ENCODE results near the gene ALG1.
"Not testable (repeated sequence)": the region's sequence is repeated elsewhere in the genome, so short reads cannot be mapped to it uniquely, and the experiment has no call there.

The ALG1 gene

DNA sequence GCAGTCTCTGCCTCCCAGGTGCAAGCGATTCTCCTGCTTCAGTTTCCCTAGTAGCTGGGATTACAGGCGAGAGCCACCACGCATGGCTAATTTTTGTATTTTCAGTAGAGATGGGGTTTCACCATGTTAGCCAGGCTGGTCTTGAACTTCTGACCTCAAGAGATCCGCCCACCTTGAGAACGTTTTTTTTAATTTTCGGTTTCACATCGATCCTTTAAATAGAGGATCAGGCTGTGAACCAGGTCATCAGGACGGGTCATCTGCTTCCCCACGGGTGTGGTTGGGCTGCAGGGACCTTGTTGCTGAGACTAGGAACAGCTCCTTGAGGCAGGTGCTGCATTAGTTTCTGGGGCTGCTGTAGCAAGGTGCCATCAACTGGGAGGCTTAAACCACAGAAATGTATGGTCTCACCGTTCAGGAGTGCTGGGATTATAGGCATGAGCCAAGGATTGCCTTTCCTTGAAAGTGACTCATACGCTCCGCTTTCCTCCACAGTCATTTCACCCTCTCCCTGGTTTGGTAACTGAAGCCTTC is 30.0 kb upstream of the ALG1 start:
- POLR2A ChIA-PET = no interaction called here
- DNase-seq (ENCODE audit: extremely low spot score) = no peak
- CTCF ChIA-PET = interaction anchor here (0.6 kb wide), 1 partner anchor 52 kb away, joined by 3 read pairs; no protein-coding TSS in a partner anchor
- no peak for TF ChIP-seq SP1 (IDR thresholded peaks at IDR 0.05)
- TF ChIP-seq SUZ12 (IDR thresholded peaks at IDR 0.05) = no peak
- TF ChIP-seq ZNF384 (IDR thresholded peaks at IDR 0.05) = no peak
- TF ChIP-seq ELF4 (IDR thresholded peaks at IDR 0.05) = no peak
- no peak for TF ChIP-seq NFRKB (IDR thresholded peaks at IDR 0.05)
- no peak for TF ChIP-seq FOXK2 (IDR thresholded peaks at IDR 0.05)
- TF ChIP-seq ARNT (IDR thresholded peaks at IDR 0.05) = no peak
- TF ChIP-seq FOXM1 (IDR thresholded peaks at IDR 0.05; ENCODE audit: borderline replicate concordance) = no peak
- no peak for TF ChIP-seq LEF1 (IDR thresholded peaks at IDR 0.05; ENCODE audit: borderline replicate concordance)
- TF ChIP-seq TARDBP (IDR thresholded peaks at IDR 0.05) = no peak
- no peak for TF ChIP-seq L3MBTL2 (conservative IDR thresholded peaks at IDR 0.05)
- no peak for TF ChIP-seq PKNOX1 (IDR thresholded peaks at IDR 0.05)
- TF ChIP-seq BHLHE40 (IDR thresholded peaks at IDR 0.05; ENCODE audit: borderline replicate concordance) = no peak

- ChIA-PET POLR2A (no interaction called here), CTCF (no interaction called here)
- no peak for DNase-seq (ENCODE audit: extremely low spot score)
- TF ChIP-seq FOXM1 (IDR thresholded peaks at IDR 0.05; ENCODE audit: borderline replicate concordance) (no peak), ELF4 (IDR thresholded peaks at IDR 0.05) (no peak), HDGF (IDR thresholded peaks at IDR 0.05; ENCODE audit: borderline replicate concordance) (no peak), NFRKB (IDR thresholded peaks at IDR 0.05) (no peak), FOXA1 (IDR thresholded peaks at IDR 0.05) (no peak), L3MBTL2 (conservative IDR thresholded peaks at IDR 0.05) (no peak), ZNF384 (IDR thresholded peaks at IDR 0.05) (no peak), LEF1 (IDR thresholded peaks at IDR 0.05; ENCODE audit: borderline replicate concordance) (no peak), BHLHE40 (IDR thresholded peaks at IDR 0.05; ENCODE audit: borderline replicate concordance) (no peak), SP1 (IDR thresholded peaks at IDR 0.05) (no peak), CTBP1 (IDR thresholded peaks at IDR 0.05; ENCODE audit: borderline replicate concordance) (no peak), SUZ12 (IDR thresholded peaks at IDR 0.05) (no peak), PKNOX1 (IDR thresholded peaks at IDR 0.05) (no peak)
Measured at GRCh38 chr16:5042574-5043171, 29.0 kb upstream of the ALG1 start.

DNA sequence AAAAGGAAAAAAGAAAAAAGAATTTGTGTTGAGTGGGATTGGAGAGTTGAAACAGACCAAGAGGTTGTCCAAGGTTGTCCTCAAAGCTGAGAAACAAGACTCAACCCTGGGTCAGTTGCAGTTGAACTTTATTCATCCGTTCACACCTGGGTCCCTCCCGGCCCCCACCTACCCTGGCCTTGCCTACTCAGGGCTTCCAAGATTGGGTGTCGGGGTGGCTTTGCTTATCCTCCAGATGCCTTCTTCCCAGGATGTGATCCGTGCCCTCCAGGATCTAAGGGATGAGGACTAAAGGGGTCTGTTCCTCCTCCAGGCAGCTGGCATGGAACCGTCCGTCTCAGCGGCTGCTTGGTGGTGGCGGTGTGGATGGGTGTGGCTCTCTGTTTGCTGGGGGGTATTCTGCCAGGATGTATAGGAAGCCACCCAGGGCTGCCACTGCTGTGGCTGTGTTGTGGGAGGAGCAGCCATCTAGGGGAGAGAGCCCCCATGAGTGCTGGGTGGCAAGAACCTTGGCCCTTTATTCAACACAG is 27.6 kb upstream of the ALG1 start:
- DNase-seq (ENCODE audit: extremely low spot score) = no peak
- CTCF ChIA-PET = no interaction called here
- TF ChIP-seq L3MBTL2 (conservative IDR thresholded peaks at IDR 0.05) (no peak), CTBP1 (IDR thresholded peaks at IDR 0.05; ENCODE audit: borderline replicate concordance) (no peak), SP1 (IDR thresholded peaks at IDR 0.05) (no peak)
- POLR2A ChIA-PET = no interaction called here

DNA sequence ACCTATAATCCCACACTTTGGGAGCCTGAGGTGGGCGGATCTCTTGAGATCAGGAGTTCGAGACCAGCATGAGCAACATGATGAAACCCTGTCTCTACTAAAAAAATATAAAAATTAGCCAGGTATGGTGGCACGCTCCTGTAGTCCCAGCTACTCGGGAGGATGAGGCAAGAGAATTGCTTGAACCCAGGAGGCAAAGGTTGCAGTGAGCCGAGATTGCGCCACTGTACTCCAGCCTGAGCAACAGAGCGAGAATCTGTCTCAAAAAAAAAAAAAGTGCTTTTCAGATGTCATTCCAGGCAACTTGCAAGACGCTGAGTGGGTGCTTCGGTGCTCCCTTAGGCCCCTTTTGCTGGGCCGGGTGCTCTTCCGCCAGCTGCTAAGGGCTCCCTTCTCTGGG is 27.1 kb upstream of the ALG1 start:
- DNase-seq (ENCODE audit: extremely low spot score); CTCF ChIA-PET; POLR2A ChIA-PET: not testable (repeated sequence)

GRCh38 chr16:5045499-5046115 is 26.0 kb upstream of the ALG1 start:
- DNase-seq (ENCODE audit: extremely low spot score) = no peak
- ChIA-PET POLR2A (no interaction called here), CTCF (no interaction called here)
- no peak for TF ChIP-seq TARDBP (IDR thresholded peaks at IDR 0.05)

- TF ChIP-seq ARNT (IDR thresholded peaks at IDR 0.05) (no peak), FOXK2 (IDR thresholded peaks at IDR 0.05) (no peak), ELF4 (IDR thresholded peaks at IDR 0.05) (no peak), ZNF384 (IDR thresholded peaks at IDR 0.05) (no peak)
- DNase-seq (ENCODE audit: extremely low spot score) = no peak
- POLR2A ChIA-PET = no interaction called here
- CTCF ChIA-PET = no interaction called here
Measured at GRCh38 chr16:5046914-5047313, 24.7 kb upstream of the ALG1 start.

DNA sequence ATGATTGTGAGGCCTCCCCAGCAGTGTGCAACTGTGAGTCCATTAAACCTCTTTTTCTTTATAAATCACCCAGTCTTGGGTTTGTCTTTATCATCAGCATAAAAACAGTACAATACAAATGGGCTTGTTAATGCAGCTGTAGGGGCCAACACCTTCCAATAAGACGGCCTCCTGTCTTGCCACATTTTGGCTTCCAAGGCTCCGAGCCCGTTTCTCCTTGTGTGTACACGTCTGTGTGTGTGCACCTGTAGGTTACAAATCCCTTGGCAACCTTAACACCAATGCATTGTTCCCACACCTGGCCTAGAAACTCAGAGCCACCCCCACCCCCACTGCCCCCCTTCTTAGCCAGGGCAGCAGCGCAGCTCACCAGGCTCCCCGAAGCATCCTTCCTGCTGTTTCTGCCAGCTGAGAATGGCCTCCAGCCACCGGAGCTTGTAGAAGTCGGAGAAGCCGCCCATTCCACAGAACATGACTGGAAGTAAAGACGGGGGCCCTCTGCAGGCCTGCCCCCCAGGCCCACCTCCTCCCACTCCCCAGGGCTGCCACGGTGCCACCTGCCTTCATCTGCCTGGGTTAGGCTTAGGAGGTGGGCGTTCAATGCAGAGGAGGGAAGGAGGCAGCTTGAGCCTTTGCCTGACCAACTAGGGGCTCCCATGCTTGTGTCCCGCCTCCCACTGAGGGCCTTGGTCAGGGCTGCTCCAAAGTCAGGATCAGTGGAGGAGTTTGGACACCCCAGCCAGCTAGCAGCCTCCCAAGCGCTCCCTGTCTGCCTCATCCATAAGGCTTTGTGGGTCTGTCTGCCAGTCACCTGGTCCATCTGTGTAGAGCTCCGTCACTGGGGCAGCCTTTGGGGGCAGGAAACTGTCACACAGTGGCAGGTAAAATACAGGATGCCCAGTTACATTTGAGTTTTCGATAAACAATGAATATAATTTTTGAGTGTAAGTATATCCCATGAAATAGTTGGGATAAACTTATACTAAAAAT is 16.5 kb upstream of the ALG1 start:
- POLR2A ChIA-PET = no interaction called here
- CTCF ChIA-PET = interaction anchor here (1.5 kb wide), 1 partner anchor 29 kb away, joined by 3 read pairs; no protein-coding TSS in a partner anchor
- TF ChIP-seq FOXA1 (IDR thresholded peaks at IDR 0.05) = no peak
- no peak for TF ChIP-seq NFRKB (IDR thresholded peaks at IDR 0.05)
- no peak for TF ChIP-seq SUZ12 (IDR thresholded peaks at IDR 0.05)
- TF ChIP-seq SP1 (IDR thresholded peaks at IDR 0.05) = no peak
- TF ChIP-seq BHLHE40 (IDR thresholded peaks at IDR 0.05; ENCODE audit: borderline replicate concordance) = no peak
- no peak for TF ChIP-seq PKNOX1 (IDR thresholded peaks at IDR 0.05)
- no peak for TF ChIP-seq TARDBP (IDR thresholded peaks at IDR 0.05)
- no peak for TF ChIP-seq ELF4 (IDR thresholded peaks at IDR 0.05)
- no peak for DNase-seq (ENCODE audit: extremely low spot score)
